SK-N-SH treated with all-trans-retinoic acid at 6 μM for 48 hours (cell line): Measurements from ENCODE around the gene NAA11.
"Not testable (repeated sequence)": the region's sequence is repeated elsewhere in the genome, so short reads cannot be mapped to it uniquely, and the experiment has no call there.

Experiments
- ATAC-seq: fragments of 200-7000 bp; cut with Tn5 transposase; 3 replicates; pipeline ENCODE4 v1.9.1; 2020; ENCODE audit warnings: mild to moderate bottlenecking, moderate library complexity
- BACH2 ChIP-seq: fragments of 250-450 bp; sonication (Bioruptor Pico); IDR thresholded peaks from 2 replicates; pipeline ENCODE4 v1.9.0; 2021; ENCODE audit warnings: mild to moderate bottlenecking, borderline replicate concordance
- CREB5 ChIP-seq: fragments of 250-450 bp; sonication (Bioruptor Pico); IDR thresholded peaks from 2 replicates; pipeline ENCODE4 v1.5.1; 2020; ENCODE audit warnings: low read depth, mild to moderate bottlenecking, moderate library complexity
- CSDC2 ChIP-seq: fragments of 250-450 bp; sonication (Bioruptor Pico); IDR thresholded peaks from 2 replicates; pipeline ENCODE4 v1.5.0; 2020; ENCODE audit warnings: mild to moderate bottlenecking, moderate library complexity
- GLIS3 ChIP-seq: fragments of 250-450 bp; sonication (Bioruptor Pico); IDR thresholded peaks from 2 replicates; pipeline ENCODE4 v1.5.0; 2020; ENCODE audit warnings: mild to moderate bottlenecking, moderate library complexity
- ISL1 ChIP-seq: fragments of 250-450 bp; sonication (Bioruptor Pico); IDR thresholded peaks from 2 replicates; pipeline ENCODE4 v2.1.2; 2022; ENCODE audit warnings: mild to moderate bottlenecking, moderate library complexity
- OSR1 ChIP-seq: fragments of 250-450 bp; sonication (Bioruptor Pico); IDR thresholded peaks from 2 replicates; pipeline ENCODE4 v1.8.0; 2022; ENCODE audit warnings: moderate library complexity, mild to moderate bottlenecking, inconsistent platforms
- PATZ1 ChIP-seq: fragments of 250-450 bp; sonication (Bioruptor Pico); IDR thresholded peaks from 2 replicates; pipeline ENCODE4 v1.8.0; 2020; ENCODE audit warnings: mild to moderate bottlenecking, moderate library complexity, borderline replicate concordance
- POU6F1 ChIP-seq: fragments of 250-450 bp; sonication (Bioruptor Pico); IDR thresholded peaks from 2 replicates; pipeline ENCODE4 v1.8.0; 2021; ENCODE audit warnings: low read depth, mild to moderate bottlenecking, moderate library complexity, borderline replicate concordance
- PPARA ChIP-seq: fragments of 250-450 bp; sonication (Bioruptor Pico); IDR thresholded peaks from 2 replicates; pipeline ENCODE4 v1.5.0; 2020; ENCODE audit warnings: mild to moderate bottlenecking, borderline replicate concordance
- RARB ChIP-seq: fragments of 250-450 bp; sonication (Bioruptor Pico); IDR thresholded peaks from 2 replicates; pipeline ENCODE4 v1.8.0; 2021; ENCODE audit warnings: mild to moderate bottlenecking, moderate library complexity
- SNAI2 ChIP-seq: fragments of 250-450 bp; sonication (Bioruptor Pico); IDR thresholded peaks from 2 replicates; pipeline ENCODE4 v1.5.0; 2020; ENCODE audit warnings: mild to moderate bottlenecking, moderate library complexity
- TCF4 ChIP-seq: fragments of 250-450 bp; sonication (Bioruptor Pico); IDR thresholded peaks from 2 replicates; pipeline ENCODE4 v1.8.0; 2021; ENCODE audit warnings: mild to moderate bottlenecking, moderate library complexity, borderline replicate concordance
- TOX ChIP-seq: fragments of 250-450 bp; sonication (Bioruptor Pico); IDR thresholded peaks from 2 replicates; pipeline ENCODE4 v1.8.0; 2021; ENCODE audit warnings: mild to moderate bottlenecking, moderate library complexity, borderline replicate concordance
- TSHZ2 ChIP-seq: fragments of 250-450 bp; sonication (Bioruptor Pico); IDR thresholded peaks from 2 replicates; pipeline ENCODE4 v1.5.0; 2020; ENCODE audit warnings: mild to moderate bottlenecking, moderate library complexity
- ZC3H10 ChIP-seq: fragments of 250-450 bp; sonication (Bioruptor Pico); IDR thresholded peaks from 2 replicates; pipeline ENCODE4 v1.5.1; 2021; ENCODE audit warnings: mild to moderate bottlenecking, moderate library complexity
- ZFP30 ChIP-seq: fragments of 450-650 bp; formaldehyde crosslinking; IDR thresholded peaks from 2 replicates; pipeline ENCODE4 v1.5.0; 2022; ENCODE audit warnings: mild to moderate bottlenecking, moderate library complexity
- ZNF565 ChIP-seq: fragments of 450-650 bp; formaldehyde crosslinking; conservative IDR thresholded peaks from 2 replicates; pipeline ENCODE4 v1.5.0; 2020; ENCODE audit warnings: low read depth, mild to moderate bottlenecking, moderate library complexity
- ZNF70 ChIP-seq: fragments of 450-650 bp; formaldehyde crosslinking; IDR thresholded peaks from 2 replicates; pipeline ENCODE4 v1.5.0; 2020; ENCODE audit warnings: mild to moderate bottlenecking, moderate library complexity
- ZNF8 ChIP-seq: fragments of 450-650 bp; formaldehyde crosslinking; IDR thresholded peaks from 2 replicates; pipeline ENCODE4 v1.5.0; 2020; ENCODE audit warnings: mild to moderate bottlenecking, moderate library complexity

NAA11 gene

GRCh38 chr4:79287718-79288117, 38.1 kb downstream of the NAA11 start:
- TF ChIP-seq BACH2 (CRISPR knock-in tag) (no peak), ISL1 (CRISPR knock-in tag) (no peak), SNAI2 (CRISPR knock-in tag) (no peak), TOX (CRISPR knock-in tag) (no peak), ZNF565 (no peak), ZFP30 (CRISPR knock-in tag) (no peak), CREB5 (CRISPR knock-in tag) (no peak)
- no peak for ATAC-seq

- TF ChIP-seq CREB5 (CRISPR knock-in tag) (no peak), ZNF70 (CRISPR knock-in tag) (no peak), OSR1 (no peak), POU6F1 (CRISPR knock-in tag) (no peak), ZNF8 (CRISPR knock-in tag) (no peak), PPARA (CRISPR knock-in tag) (no peak), GLIS3 (CRISPR knock-in tag) (no peak), RARB (CRISPR knock-in tag) (no peak), TCF4 (CRISPR knock-in tag) (no peak), ISL1 (CRISPR knock-in tag) (no peak), ZNF565 (no peak), ZC3H10 (no peak)
- no peak for ATAC-seq
Observed at GRCh38 chr4:79287076-79287475, 38.8 kb downstream of the NAA11 start.

GRCh38 chr4:79281566-79282359, 44.1 kb downstream of the NAA11 start:
- TF ChIP-seq ZFP30 (CRISPR knock-in tag) (no peak), PATZ1 (no peak), TSHZ2 (CRISPR knock-in tag) (no peak), CSDC2 (no peak), RARB (CRISPR knock-in tag) (no peak), BACH2 (CRISPR knock-in tag) (no peak)
- peak; percentile 80 for ATAC-seq

GRCh38 chr4:79277467-79277866, 48.4 kb downstream of the NAA11 start:
- ATAC-seq: not testable (repeated sequence)
